Thyroid gland (tissue), 4 donors: ENCODE measurements around the gene COG5.

Experiments used
- POLR2A ChIP-seq, 2 donors: fragments of 450-650 bp; IDR thresholded peaks; one replicate each; pipeline ENCODE4 v1.6.1; 2017; ENCODE audit warnings: antibody characterized with exemption in 2 of 2, mild to moderate bottlenecking in 2 of 2, moderate library complexity in 1 of 2
- TF ChIP-seq, protein P1 (sequence below), 6 experiments: fragments of 200-600 bp in 3 of 6; fragments of 450-650 bp in 3 of 6; sonication (generic) in 3 of 6; IDR thresholded peaks; one replicate each; pipeline ENCODE4 v1.5.1; 2016 to 2019; ENCODE audit warnings: antibody characterized with exemption in 6 of 6, mild to moderate bottlenecking in 2 of 6, inconsistent platforms in 1 of 6, moderate library complexity in 1 of 6

DNA sequence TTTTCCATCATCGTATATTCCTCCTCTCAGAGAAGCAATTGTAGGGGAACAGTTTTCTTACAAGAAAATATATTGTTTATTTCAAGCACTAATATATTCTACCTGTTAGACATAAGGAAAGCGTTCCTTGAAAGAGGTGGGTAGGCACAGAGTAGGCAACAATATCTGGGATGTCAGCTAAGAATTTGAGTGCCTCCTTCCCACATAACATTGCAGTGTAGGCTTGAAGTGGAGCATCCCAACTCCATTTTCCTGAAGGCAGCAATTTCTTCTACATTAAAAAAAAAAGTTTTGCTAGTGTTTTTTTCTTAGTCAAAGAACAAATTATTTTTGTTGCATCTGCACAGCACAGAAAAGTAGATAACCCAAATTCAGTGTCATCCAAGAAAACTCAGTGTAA lies 37.1 kb upstream of the COG5 start:
- TF ChIP-seq, protein P1, sequence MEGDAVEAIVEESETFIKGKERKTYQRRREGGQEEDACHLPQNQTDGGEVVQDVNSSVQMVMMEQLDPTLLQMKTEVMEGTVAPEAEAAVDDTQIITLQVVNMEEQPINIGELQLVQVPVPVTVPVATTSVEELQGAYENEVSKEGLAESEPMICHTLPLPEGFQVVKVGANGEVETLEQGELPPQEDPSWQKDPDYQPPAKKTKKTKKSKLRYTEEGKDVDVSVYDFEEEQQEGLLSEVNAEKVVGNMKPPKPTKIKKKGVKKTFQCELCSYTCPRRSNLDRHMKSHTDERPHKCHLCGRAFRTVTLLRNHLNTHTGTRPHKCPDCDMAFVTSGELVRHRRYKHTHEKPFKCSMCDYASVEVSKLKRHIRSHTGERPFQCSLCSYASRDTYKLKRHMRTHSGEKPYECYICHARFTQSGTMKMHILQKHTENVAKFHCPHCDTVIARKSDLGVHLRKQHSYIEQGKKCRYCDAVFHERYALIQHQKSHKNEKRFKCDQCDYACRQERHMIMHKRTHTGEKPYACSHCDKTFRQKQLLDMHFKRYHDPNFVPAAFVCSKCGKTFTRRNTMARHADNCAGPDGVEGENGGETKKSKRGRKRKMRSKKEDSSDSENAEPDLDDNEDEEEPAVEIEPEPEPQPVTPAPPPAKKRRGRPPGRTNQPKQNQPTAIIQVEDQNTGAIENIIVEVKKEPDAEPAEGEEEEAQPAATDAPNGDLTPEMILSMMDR (IDR thresholded peaks at IDR 0.05) = no peak
- no peak for TF ChIP-seq POLR2A (IDR thresholded peaks at IDR 0.05)
